ENCODE measurements around the gene FHOD3. TPM values are rescaled to one million over a fixed set of nuclear protein-coding genes. Genes with fewer than 3 reads are reported as not detected.
"Not testable (repeated sequence)": the region's sequence is repeated elsewhere in the genome, so short reads cannot be mapped to it uniquely, and the experiment has no call there.

The FHOD3 gene
- total RNA-seq, 1 donor from 2014 or later: 16.3 TPM

GRCh38 chr18:36458306-36458705 is 160.8 kb downstream of the FHOD3 start:
- no peak overlapping the region for H3K27ac Mint-ChIP-seq
- no peaks in the 10 kb centered on the region for H3K27me3 Mint-ChIP-seq (ENCODE audit: low read depth)
- no peak overlapping the region for H3K4me3 Mint-ChIP-seq
- no peaks in the 10 kb centered on the region for H3K36me3 Mint-ChIP-seq
- peaks cover 13% of the 10 kb centered on the region for H3K4me1 Mint-ChIP-seq
- TF ChIP-seq, protein P1, sequence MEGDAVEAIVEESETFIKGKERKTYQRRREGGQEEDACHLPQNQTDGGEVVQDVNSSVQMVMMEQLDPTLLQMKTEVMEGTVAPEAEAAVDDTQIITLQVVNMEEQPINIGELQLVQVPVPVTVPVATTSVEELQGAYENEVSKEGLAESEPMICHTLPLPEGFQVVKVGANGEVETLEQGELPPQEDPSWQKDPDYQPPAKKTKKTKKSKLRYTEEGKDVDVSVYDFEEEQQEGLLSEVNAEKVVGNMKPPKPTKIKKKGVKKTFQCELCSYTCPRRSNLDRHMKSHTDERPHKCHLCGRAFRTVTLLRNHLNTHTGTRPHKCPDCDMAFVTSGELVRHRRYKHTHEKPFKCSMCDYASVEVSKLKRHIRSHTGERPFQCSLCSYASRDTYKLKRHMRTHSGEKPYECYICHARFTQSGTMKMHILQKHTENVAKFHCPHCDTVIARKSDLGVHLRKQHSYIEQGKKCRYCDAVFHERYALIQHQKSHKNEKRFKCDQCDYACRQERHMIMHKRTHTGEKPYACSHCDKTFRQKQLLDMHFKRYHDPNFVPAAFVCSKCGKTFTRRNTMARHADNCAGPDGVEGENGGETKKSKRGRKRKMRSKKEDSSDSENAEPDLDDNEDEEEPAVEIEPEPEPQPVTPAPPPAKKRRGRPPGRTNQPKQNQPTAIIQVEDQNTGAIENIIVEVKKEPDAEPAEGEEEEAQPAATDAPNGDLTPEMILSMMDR (IDR thresholded peaks at IDR 0.05; ENCODE audit: unreplicated experiment): no peak
- DNase-seq (ENCODE audit: low spot score in 2 of 2, unreplicated experiment in 2 of 2): no peak
- no peaks in the 10 kb centered on the region for H3K9me3 Mint-ChIP-seq

DNA sequence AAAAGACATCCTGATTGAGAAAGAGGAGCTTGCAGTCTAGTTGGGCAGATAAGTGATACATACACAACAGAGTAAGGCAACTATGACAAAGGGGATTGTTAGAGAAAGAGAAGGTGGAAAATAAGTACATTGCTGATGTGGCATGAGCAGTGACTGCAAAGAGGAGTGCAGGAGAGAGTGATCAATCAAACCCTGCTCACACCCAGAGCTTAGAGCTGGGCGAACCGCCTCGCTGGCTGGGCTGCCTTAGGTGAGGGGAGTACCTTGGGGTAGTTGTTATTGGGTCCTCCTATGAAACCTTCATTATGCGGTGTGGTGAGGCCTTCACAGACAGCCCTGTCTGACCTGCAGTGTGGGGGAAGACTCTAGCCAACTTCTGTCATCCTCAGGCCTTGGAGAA is 161.7 kb downstream of the FHOD3 start:
- Mint-ChIP-seq H3K9me3 (no peaks in the 10 kb centered on the region), H3K27ac (no peak overlapping the region), H3K27me3 (ENCODE audit: low read depth) (no peaks in the 10 kb centered on the region), H3K4me1 (peaks cover 16% of the 10 kb centered on the region), H3K36me3 (no peaks in the 10 kb centered on the region), H3K4me3 (no peak overlapping the region)
- DNase-seq (ENCODE audit: low spot score in 2 of 2, unreplicated experiment in 2 of 2): no peak
- TF ChIP-seq, protein P1 (IDR thresholded peaks at IDR 0.05; ENCODE audit: unreplicated experiment): no peak

GRCh38 chr18:36459786-36460185 is 162.3 kb downstream of the FHOD3 start:
- no peaks in the 10 kb centered on the region for H3K27me3 Mint-ChIP-seq (ENCODE audit: low read depth)
- H3K4me1 Mint-ChIP-seq: peaks cover 13% of the 10 kb centered on the region
- no peak overlapping the region for H3K27ac Mint-ChIP-seq
- no peaks in the 10 kb centered on the region for H3K9me3 Mint-ChIP-seq
- TF ChIP-seq, protein P1 (IDR thresholded peaks at IDR 0.05; ENCODE audit: unreplicated experiment): no peak
- H3K4me3 Mint-ChIP-seq: no peak overlapping the region
- DNase-seq (ENCODE audit: low spot score in 2 of 2, unreplicated experiment in 2 of 2): no peak
- no peaks in the 10 kb centered on the region for H3K36me3 Mint-ChIP-seq

DNA sequence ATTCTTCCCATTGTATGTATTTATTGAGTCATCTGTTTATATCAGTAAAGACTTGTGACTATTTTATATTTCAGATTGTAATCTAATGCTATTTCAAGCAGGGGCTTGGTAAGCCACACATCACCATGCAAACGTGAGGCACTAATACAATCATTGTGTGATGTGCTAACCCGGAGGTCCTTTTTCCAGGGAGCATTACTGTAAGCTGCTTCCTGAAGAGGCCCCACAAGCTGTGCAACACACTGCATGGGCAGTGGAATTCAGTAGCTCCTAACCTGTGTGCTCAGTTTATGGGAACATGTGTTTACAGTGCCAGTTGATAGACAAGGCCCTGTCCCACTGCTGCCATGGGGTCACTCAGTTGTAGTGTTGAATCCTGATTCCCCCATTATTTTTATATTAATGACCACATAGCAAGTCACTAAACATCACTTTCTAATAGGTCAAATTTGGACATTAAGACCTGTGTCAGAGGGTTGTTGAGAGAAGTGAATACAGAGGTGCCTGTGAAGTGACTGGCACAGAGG is 162.9 kb downstream of the FHOD3 start:
- H3K36me3 Mint-ChIP-seq: no peaks in the 10 kb centered on the region
- H3K4me3 Mint-ChIP-seq: no peak overlapping the region
- no peak overlapping the region for H3K27ac Mint-ChIP-seq
- H3K9me3 Mint-ChIP-seq: no peaks in the 10 kb centered on the region
- peaks cover 8% of the 10 kb centered on the region for H3K4me1 Mint-ChIP-seq
- TF ChIP-seq, protein P1 (IDR thresholded peaks at IDR 0.05; ENCODE audit: unreplicated experiment): no peak
- no peak for DNase-seq (ENCODE audit: low spot score in 2 of 2, unreplicated experiment in 2 of 2)
- no peaks in the 10 kb centered on the region for H3K27me3 Mint-ChIP-seq (ENCODE audit: low read depth)

DNA sequence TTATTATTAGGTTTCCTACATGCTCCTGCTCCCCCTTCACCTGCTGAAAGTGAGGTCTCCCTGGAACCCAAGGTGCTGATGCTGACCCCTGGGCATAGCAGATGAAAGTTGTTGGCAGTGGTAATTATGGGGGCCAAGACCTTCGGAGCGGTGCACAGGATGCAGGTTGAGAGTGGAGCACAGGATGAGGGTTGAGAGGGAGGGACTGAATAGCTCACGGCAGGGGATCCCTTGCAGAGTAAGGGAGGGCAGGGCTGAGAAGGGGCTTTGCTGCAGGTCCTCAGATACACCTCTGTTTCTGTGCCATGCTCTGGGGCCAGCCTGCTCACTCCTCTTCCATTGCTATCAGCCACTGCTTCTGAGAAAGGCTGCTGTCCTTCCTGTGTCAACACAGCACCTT is 163.3 kb downstream of the FHOD3 start:
- TF ChIP-seq, protein P1 (IDR thresholded peaks at IDR 0.05; ENCODE audit: unreplicated experiment): no peak
- no peaks in the 10 kb centered on the region for H3K27me3 Mint-ChIP-seq (ENCODE audit: low read depth)
- H3K4me3 Mint-ChIP-seq: no peak overlapping the region
- no peaks in the 10 kb centered on the region for H3K36me3 Mint-ChIP-seq
- H3K27ac Mint-ChIP-seq: no peak overlapping the region
- DNase-seq (ENCODE audit: low spot score in 2 of 2, unreplicated experiment in 2 of 2): no peak
- peaks cover 8% of the 10 kb centered on the region for H3K4me1 Mint-ChIP-seq
- no peaks in the 10 kb centered on the region for H3K9me3 Mint-ChIP-seq

GRCh38 chr18:36461551-36461987 is 164.1 kb downstream of the FHOD3 start:
- no peak for DNase-seq (ENCODE audit: low spot score in 2 of 2, unreplicated experiment in 2 of 2)
- H3K4me3 Mint-ChIP-seq: no peak overlapping the region
- no peaks in the 10 kb centered on the region for H3K27me3 Mint-ChIP-seq (ENCODE audit: low read depth)
- H3K27ac Mint-ChIP-seq: no peak overlapping the region
- TF ChIP-seq, protein P1 (IDR thresholded peaks at IDR 0.05; ENCODE audit: unreplicated experiment): no peak
- H3K36me3 Mint-ChIP-seq: no peaks in the 10 kb centered on the region
- H3K9me3 Mint-ChIP-seq: no peaks in the 10 kb centered on the region
- H3K4me1 Mint-ChIP-seq: peaks cover 6% of the 10 kb centered on the region

DNA sequence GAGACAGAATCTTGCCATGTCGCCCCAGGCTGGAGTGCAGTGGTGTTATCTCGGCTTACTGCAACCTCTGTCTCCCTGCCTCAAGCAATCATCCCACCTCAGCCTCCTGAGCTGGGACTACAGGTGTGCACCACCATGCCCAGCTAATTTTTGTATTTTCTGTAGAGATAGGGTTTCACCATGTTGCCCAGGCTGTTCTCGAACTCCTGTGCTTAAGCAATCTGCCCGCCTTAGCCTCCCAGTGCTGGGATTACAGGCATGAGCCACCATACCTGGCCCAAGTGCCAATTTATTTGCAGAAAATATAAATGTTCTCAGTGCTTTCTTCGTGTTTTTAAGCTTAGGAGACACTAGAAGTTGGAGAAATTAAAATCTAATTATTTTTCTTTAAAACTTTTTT is 166.0 kb downstream of the FHOD3 start:
- not testable (repeated sequence) for H3K36me3 Mint-ChIP-seq; H3K4me3 Mint-ChIP-seq; DNase-seq (ENCODE audit: low spot score in 2 of 2, unreplicated experiment in 2 of 2); H3K9me3 Mint-ChIP-seq; H3K4me1 Mint-ChIP-seq; H3K27ac Mint-ChIP-seq; H3K27me3 Mint-ChIP-seq (ENCODE audit: low read depth)
